HL-60 (cell line): Measurements from ENCODE around the gene BAZ2B.

Source experiments
- CTCF ChIP-seq: IDR thresholded peaks from one replicate; pipeline ENCODE4 v1.5.1; 2011; ENCODE audit warnings: low read length, control low read depth, inconsistent platforms; ENCODE audit not compliant: insufficient read depth
- GABPA ChIP-seq: IDR thresholded peaks from 2 replicates; pipeline ENCODE4 v1.6.1; 2012; ENCODE audit warnings: low read depth
- POLR2AphosphoS5 ChIP-seq: IDR thresholded peaks from 2 replicates; pipeline ENCODE4 v1.6.1; 2012; ENCODE audit warnings: low read depth
- REST ChIP-seq: IDR thresholded peaks from 2 replicates; pipeline ENCODE4 v1.6.1; 2012; ENCODE audit warnings: low read depth; ENCODE audit not compliant: insufficient replicate concordance
- SPI1 ChIP-seq: IDR thresholded peaks from 2 replicates; pipeline ENCODE4 v1.6.1; 2012; ENCODE audit warnings: low read depth, mild to moderate bottlenecking, borderline replicate concordance

- no peak for TF ChIP-seq CTCF
- no peak for TF ChIP-seq POLR2AphosphoS5
- TF ChIP-seq REST, result no peak
- no peak for TF ChIP-seq GABPA
- no peak for TF ChIP-seq SPI1
Measured at GRCh38 chr2:159287733-159288132, 328.6 kb downstream of the BAZ2B start.
